Activated CD8-positive, alpha-beta memory T cell treated with anti-CD3 and anti-CD28 coated beads for 36 hours (primary cell): ENCODE measurements around the gene MOAP1. TPM values are rescaled to one million over a fixed set of nuclear protein-coding genes. Genes with fewer than 3 reads are reported as not detected.

Source experiments
- total RNA-seq, 2 experiments: library from RNA; stranded (reverse); gene quantifications; one replicate each; pipeline ENCODE4 v1.2.3, GENCODE V29; 2021

The MOAP1 gene
- total RNA-seq, 2 experiments from 2014 or later: 15.7 to 15.9 TPM

Other genes with a start within 250 kb of the MOAP1 start
- 10 to 100 TPM; 65.7 to 73.0 TPM for gene ITPK1, start 69.0 kb downstream of the MOAP1 start, total RNA-seq
- 10 to 100 TPM; 16.6 to 18.8 TPM for gene LYSET, start 420 bp upstream of the MOAP1 start, total RNA-seq
- gene GON7, start 22.2 kb upstream of the MOAP1 start, total RNA-seq: 10 to 100 TPM; 19.9 to 20.1 TPM
- 10 to 100 TPM; 37.7 to 41.3 TPM for gene UBR7, start 22.4 kb upstream of the MOAP1 start, total RNA-seq
- gene BTBD7, start 148.1 kb upstream of the MOAP1 start, total RNA-seq: 10 to 100 TPM; 16.6 to 17.2 TPM
- gene COX8C, start 162.3 kb upstream of the MOAP1 start, total RNA-seq: not detected
- under 1 TPM in 1 of 2 experiments, not detected in 1; 0.02 TPM for gene UNC79, start 246.0 kb upstream of the MOAP1 start, total RNA-seq